ENCODE data around the gene NEK7. TPM values are rescaled to one million over a fixed set of nuclear protein-coding genes. Genes with fewer than 3 reads are reported as not detected.

The NEK7 gene
- total RNA-seq, result 74.2 and 124 TPM in 2 replicates

DNA sequence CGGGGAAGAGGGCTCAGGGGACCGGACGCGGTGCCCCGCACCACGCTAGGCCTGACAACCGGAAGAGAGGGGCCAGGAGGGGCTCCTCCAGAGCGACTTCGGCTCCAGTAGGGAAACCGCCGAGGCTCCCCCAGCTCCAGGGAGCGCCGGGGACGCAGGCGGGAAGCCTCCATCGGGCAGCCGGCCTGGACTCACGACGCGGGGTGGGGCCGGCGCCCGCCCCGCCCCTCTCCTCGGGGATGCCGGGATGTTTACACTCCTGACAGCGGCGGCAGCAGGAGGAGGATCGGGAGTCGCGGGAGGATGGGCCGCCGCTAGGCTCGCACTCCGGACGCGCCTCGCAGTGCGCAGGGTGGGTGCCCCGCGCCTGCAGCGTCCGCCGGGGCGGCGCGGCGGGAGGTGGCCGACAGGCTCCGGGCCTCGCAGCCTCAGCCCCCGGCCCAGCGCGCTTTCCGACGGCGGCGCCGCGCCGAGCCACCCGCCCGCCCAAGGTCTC lies at the start of gene NEK7:
NEK7 (plus strand) TSS at position 254 of the 496 bp plus-strand sequence. CDS start 75,583 bp downstream, outside the sequence.

Other genes starting within 250 kb of the NEK7 start
- not detected in 2 replicates for gene LHX9, start 239.6 kb upstream of the NEK7 start, total RNA-seq